GM21737 (cell line): ENCODE measurements around the gene SEPTIN5.

ENCODE experiments used
- ATAC-seq: cut with Tn5 transposase; IDR thresholded peaks from one replicate; pipeline ENCODE4 v1.9.1; 2021; ENCODE audit warnings: mild to moderate bottlenecking, moderate library complexity; ENCODE audit not compliant: unreplicated experiment

SEPTIN5 gene

DNA sequence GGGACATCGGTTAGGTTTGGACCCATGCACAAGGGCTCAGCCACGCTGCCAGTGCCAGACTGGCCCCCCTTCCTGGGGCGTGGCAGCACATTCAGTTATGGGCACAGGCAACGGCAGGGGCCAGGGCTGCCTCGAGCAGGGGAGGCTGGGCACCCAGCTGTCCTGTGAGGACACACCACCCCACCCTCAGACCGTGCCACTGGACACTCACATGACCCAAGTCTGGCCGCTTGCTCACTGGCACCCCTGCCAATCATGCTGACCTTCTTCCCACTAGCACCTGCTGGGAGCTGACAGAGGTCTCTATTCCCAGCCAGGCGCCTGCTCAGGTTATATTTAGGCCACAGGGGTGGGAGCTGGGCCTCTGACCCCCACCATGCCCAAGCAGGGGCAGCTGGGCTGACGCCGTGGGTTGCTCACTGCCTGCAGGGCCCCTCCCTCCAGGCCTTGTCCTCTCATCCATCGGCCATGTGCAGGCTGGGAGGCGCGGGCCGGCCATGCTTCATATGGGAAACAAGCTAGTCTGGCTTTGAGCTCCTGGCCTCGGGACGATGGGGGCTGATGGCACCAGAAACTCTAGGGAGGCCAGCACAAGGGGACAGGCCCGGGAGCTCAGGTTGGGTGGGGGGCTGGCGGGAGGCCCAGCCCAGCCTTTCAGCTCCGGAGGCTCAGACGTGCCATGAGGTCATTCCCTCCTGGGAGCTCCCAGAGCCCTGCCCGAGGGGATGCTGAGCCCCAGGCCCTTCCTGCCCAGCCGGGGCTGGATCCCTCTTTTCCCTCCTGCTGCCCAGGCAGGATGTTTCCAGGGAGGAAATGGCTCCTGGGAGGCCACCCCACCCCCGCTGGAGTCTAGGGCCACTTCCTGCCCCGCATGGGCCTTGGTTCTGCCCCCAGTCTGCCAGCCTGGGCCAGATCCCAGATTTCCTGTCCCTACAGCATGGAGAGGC lies 31.1 kb downstream of the SEPTIN5 start:
- no peak for ATAC-seq

DNA sequence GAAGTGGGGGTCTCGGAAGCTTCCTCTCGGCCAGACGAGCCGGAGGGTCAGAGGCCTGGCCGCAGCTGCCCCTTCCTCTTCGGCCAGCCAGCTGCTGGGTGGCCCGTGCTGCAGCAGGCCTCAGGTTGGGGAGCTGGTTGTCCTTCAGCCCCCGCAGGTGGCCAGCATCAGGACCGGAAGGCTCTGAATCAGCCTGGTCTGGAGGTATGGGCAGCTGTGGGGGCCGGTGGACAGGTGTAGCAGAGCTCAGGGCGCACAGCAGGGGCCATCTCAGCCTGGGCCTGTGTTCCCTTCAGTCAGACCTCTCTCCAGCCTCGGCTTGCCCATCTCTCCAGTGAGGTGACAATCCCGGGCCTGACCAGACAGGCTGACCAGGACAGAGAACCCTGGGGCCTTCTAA lies 32.4 kb downstream of the SEPTIN5 start:
- no peak for ATAC-seq

DNA sequence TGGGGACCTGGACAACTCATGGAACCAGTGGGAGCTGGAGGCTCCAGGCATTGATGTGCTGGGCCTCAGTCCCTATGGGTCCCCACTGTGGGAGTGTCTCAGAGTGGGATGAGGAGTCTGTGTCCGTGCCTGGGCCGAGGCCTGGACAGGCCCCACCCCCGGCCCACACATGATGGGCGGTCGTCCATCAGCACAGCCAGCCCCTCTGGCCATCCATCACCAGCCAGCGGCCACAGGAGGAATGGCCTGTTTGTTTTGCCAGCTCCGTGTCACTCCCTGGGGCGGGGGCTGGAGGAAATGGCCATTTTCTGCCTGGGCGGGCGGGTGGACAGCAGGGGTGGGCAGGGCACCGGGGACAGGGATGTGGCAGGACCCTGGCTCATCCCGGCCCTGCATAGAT lies 33.2 kb downstream of the SEPTIN5 start:
- ATAC-seq, result no peak

DNA sequence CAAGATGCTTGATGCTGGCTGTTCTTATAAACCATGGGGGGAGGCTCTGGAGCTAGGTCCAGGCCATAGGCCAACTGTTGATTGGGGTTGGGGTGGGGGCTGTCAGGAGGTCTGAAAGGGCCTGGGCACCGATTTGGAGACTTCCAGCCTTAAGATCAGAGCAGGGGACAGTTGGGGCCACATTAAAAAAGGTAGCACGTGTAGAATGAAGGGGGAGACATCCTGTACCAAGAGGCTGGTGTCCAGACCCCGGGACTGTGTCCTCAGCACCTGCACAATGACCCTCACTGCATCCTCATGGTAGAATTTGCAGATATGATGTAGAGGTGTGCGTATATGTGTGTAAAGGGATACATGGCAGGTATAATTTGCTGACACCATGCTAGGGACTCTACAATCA lies 33.8 kb downstream of the SEPTIN5 start:
- ATAC-seq, result no peak

DNA sequence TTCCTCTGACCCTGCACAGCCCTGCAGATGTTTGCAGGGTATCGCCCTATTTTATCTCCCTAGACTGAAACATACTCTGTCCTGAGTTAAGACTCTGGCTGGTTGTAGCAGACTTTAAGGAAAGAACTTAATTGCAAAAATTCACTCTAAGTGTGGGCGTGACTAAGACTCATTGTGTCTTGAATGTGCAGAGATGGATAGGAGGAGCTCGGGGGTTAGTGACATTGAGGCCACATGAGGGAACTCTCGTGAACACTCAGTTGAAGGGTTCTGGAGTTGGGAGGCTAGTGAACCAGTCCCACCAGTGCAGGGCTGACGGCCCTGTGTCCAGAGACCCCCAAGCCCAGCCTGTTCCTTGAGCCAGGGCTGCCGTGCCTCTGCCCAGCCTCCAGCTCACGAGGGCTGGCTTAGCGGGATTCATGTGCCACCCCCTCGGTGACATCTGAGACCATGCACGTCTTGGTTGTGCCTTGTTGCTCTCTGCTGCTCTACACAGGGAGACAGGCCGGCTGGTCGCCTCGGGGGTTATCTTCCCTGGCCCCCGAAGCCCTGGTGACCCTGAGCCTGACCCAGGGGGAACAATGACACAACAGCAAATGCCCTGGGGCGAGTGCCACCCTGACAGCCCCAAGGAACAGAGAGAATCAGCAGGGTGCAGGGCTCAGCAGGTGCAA lies 34.8 kb downstream of the SEPTIN5 start:
- no peak for ATAC-seq

DNA sequence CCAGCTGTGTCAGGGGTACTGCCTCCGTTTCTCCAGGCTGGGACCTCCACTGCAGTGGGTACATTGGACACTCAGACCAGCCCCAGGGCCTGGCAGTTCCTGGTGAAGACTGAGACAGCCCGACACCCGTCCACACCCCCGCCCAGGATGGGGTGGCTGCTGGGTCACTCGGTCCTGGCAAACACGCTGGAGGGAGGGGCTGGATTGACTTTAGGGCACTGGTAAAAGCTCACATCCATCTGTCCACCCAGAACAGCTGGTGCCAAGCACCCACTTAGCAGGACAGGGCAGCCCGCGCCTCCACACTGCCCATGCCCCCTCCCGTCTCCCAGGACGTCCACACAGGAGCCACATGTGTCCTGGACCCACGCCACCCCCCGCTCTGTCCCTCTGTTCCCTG lies 35.6 kb downstream of the SEPTIN5 start:
- no peak for ATAC-seq

GRCh38 chr22:19750507-19751490 lies 36.5 kb downstream of the SEPTIN5 start:
- ATAC-seq, result no peak

DNA sequence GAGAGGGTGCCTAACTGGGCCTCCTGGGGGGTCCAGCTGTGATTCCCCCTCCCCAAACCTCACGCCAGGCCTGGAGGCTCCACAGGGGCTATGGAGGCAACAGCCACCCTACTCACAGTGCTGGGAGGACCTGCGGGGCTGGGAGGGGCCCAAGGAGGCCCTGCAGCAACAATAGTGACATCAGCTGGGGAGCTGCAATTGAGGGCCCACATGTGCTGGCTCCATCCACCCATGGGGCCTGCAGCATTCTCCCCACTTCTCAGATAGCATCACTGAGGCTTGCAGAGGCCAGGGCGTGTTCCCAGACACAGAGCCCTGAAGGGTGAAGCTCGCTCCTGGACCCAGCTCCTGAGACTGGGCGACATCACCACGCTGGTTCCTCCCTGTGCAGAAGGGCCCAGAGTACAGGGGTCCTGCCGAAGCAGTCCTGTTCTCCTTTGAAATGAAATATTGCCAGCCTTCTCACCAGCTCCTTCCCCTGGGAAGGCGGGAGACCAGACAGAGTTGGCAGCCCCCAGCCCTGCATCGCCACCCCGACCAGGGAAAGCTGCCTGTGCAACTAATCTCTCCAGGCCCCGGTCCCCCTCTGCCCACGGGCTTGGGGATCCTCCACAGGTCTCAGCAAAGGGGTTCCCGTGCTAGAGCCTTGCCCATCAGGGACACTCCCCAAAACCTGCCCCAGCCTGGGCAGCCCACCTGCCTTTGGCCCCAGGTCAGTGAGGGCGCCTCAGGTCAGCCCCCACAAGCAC lies 37.4 kb downstream of the SEPTIN5 start:
- ATAC-seq, result no peak

GRCh38 chr22:19753090-19753842 lies 39.0 kb downstream of the SEPTIN5 start:
- no peak for ATAC-seq

DNA sequence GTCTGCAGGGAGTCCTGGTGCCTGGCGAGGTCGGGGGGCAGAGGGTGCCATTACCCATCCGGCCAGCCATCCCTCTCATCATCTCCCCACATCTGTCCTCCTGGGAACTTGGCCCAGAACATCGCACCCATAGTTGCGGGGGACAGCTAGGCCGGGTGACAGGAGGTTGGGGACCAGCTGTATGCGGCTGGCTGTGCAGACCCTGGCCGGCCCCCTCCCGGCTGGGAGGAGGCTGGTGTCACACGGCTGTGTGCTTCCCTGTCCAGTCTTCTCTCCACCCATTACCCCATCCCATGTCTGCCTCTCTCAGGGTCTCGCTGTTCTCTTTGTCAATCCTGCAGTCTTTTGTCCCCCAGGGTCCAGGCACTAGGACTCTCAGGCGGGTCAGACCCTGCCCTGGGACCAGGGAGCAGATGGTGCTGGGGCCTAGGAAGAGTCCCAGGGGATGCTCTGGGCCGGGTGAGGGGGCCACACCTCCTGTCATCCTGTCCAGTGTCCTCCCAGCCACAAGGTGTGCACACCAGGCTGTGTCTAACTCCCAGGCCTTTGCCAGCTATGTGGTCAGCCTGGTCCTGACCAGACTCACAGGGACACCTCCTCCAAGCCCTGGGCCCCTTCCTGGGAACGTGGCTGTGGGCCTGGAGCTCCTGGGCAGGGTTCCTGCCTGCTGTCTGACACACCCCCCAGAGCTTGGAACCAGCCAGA lies 39.8 kb downstream of the SEPTIN5 start:
- ATAC-seq, result no peak

GRCh38 chr22:19754701-19755144 lies 40.4 kb downstream of the SEPTIN5 start:
- ATAC-seq, result no peak

DNA sequence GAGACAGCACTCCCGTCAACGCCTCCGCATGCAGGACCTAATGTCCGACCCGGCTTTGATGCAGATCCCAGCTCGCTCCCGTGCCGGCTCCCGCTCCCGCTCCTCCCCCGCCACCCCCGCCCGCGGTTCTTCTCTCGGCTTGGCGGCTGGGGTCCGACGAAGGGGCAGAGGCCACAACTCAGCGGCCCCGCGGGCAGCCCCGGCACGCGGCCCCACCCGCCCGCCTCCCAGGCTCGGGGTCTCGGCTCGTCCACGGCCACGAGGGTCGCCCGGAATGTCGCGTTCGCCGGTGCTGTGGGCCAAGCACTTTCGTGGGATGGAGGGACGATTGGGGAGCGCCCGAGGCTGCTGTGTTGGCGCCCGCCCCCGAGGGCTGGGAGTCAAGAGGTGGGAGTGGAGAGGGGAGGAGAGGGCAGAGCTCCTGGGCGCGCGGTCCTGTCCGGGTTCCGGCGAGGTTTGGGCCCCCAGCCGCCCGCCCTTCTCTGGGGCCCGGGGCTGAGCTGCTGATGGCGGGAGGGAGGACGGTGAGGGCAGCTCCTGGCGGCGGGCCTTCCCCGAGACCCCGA lies 40.9 kb downstream of the SEPTIN5 start:
- ATAC-seq, result no peak

DNA sequence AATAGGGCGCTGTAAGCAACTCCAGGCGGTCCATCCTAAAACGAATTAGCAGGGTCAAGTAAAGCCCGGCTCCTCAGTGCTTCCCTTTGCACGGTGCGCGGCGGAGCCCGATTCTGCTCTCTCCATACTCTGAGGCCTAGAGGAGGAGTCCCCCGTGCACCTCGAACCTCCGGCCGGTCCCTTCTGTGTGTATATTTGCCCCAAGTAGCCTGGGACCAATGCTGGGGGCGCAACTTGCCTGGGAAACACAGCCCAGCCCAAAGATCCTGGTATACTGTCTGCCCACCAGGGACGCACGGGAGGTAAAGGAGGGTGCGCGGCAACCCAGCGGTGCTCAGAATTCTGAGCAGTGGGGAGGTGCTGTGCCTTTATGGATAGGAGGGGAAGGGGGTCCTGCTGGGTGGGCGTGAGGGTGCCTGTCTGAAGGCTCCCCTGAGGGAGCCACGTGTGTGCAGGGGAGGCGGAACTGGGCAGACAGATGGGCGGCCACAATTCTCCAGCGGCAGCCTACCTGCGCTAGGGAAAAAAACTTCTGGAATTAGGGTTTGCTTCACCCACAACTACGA lies 41.5 kb downstream of the SEPTIN5 start:
- ATAC-seq, result no peak

- no peak for ATAC-seq
These were observed 42.2 kb downstream of the SEPTIN5 start for GRCh38 chr22:19756288-19757128.

GRCh38 chr22:19757140-19757984 lies 43.1 kb downstream of the SEPTIN5 start:
- ATAC-seq, result no peak
